Natural killer cell (primary cell): ENCODE results near the gene SLC25A31. TPM values are rescaled to one million over a fixed set of nuclear protein-coding genes. Genes with fewer than 3 reads are reported as not detected.

Experiments
- ATAC-seq, 3 donors: fragments of 150-1000 bp in 2 of 3; fragments of 200-7000 bp in 1 of 3; cut with Tn5 transposase; 1 replicate in 1 of 3; 2 replicates in 2 of 3; pipeline ENCODE4 v1.10.0; 2021; ENCODE audit warnings: mild to moderate bottlenecking in 2 of 3, moderate library complexity in 2 of 3
- DNase-seq, 2 donors: peaks; one replicate each; pipeline versions ENCODE4 v3.0.0 to v3.0.0-alpha.2; 2013 to 2021; ENCODE audit warnings: mixed read lengths in 1 of 2
- H3K27ac ChIP-seq: one replicate; pipeline ENCODE4 v1.5.1; 2013; ENCODE audit warnings: mild to moderate bottlenecking, low read length
- H3K27me3 ChIP-seq: one replicate; pipeline ENCODE4 v1.6.1; 2013; ENCODE audit warnings: low read length; ENCODE audit not compliant: control insufficient read depth, insufficient read depth
- H3K36me3 ChIP-seq: one replicate; pipeline ENCODE4 v1.6.1; 2013; ENCODE audit warnings: low read length; ENCODE audit not compliant: control insufficient read depth, insufficient read depth
- H3K4me1 ChIP-seq: one replicate; pipeline ENCODE4 v1.6.1; 2013; ENCODE audit warnings: low read length; ENCODE audit not compliant: control insufficient read depth, insufficient read depth
- H3K4me3 ChIP-seq: one replicate; pipeline ENCODE4 v1.5.1; 2013; ENCODE audit warnings: low read length
- H3K9me3 ChIP-seq: one replicate; pipeline ENCODE4 v1.6.1; 2013; ENCODE audit warnings: low read length; ENCODE audit not compliant: control insufficient read depth, insufficient read depth
- H3K27ac Mint-ChIP-seq, 2 donors: one replicate each; pipeline ENCODE4 v1.8.0; 2022; ENCODE audit warnings: mild to moderate bottlenecking in 2 of 2, mixed read lengths in 2 of 2, moderate library complexity in 1 of 2
- H3K27me3 Mint-ChIP-seq, 2 donors: one replicate each; pipeline ENCODE4 v1.8.0; 2022; ENCODE audit warnings: low read depth in 2 of 2, mixed read lengths in 2 of 2
- H3K36me3 Mint-ChIP-seq: one replicate; pipeline ENCODE4 v1.8.0; 2022; ENCODE audit warnings: mixed read lengths
- H3K4me1 Mint-ChIP-seq, 2 donors: one replicate each; pipeline ENCODE4 v1.8.0; 2022; ENCODE audit warnings: mixed read lengths in 2 of 2
- H3K4me3 Mint-ChIP-seq: one replicate; pipeline ENCODE4 v1.8.0; 2022; ENCODE audit warnings: mild to moderate bottlenecking, moderate library complexity, mixed read lengths
- H3K9me3 Mint-ChIP-seq, 2 donors: one replicate each; pipeline ENCODE4 v1.8.0; 2022; ENCODE audit warnings: mixed read lengths in 2 of 2
- CTCF ChIP-seq: fragments of 200-600 bp; IDR thresholded peaks from one replicate; pipeline ENCODE4 v1.8.0; 2022; ENCODE audit warnings: antibody characterized with exemption
- WGBS: methylation state at CpG from one replicate; pipeline ENCODE4 v1.1.7; 2013; ENCODE audit warnings: missing lambda C conversion rate; ENCODE audit not compliant: insufficient coverage; 5-methylcytosine and 5-hydroxymethylcytosine counted together
- intact Hi-C: fragments of 100-400 bp; cut with micrococcal nuclease; formaldehyde crosslinking; loops from one replicate; pipeline ENCODE4 v1.14.2; 2022
- total RNA-seq, 4 donors: library from RNA; stranded (reverse); fragments of 120-200 nt in 1 of 4; gene quantifications; one replicate each; pipeline versions ENCODE4 v1.2.3 to v1.2.4, GENCODE V29; 2013 to 2022

The SLC25A31 gene
- total RNA-seq, 3 donors from 2014 or later (not counting 1 experiment from before 2014, with no cell fraction given): not detected

DNA sequence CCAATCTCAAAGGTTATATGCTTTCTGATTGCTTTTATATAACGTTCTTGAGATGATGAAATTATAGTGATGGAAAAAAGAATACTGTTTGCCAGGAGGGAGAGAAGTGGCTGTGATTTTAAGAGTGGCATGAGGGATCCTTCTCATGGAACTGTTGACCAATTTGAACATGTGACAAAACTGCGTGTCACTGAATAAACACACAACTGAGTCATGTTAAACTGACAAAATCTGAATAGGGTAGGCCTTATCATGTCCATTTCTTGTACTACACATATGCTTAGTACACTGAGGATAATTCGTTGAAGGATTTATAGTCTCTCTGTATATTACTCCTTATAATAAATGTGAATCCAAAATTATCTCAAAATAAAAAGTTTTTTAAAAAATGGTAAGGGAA, 29.7 kb downstream of the SLC25A31 start:
- intact Hi-C loops: no loop called here
- no peak for TF ChIP-seq CTCF
- no peaks in the 10 kb centered on the region for H3K27me3 Mint-ChIP-seq
- peaks cover 2% of the 10 kb centered on the region in 2 donors for H3K9me3 Mint-ChIP-seq
- H3K4me1 ChIP-seq: no peaks in the 10 kb centered on the region
- H3K36me3 ChIP-seq: no peaks in the 10 kb centered on the region
- DNase-seq (no peak), ATAC-seq (no peak)
- no peaks in the 10 kb centered on the region for H3K4me1 Mint-ChIP-seq
- no peaks in the 10 kb centered on the region for H3K27me3 ChIP-seq
- no peaks in the 10 kb centered on the region for H3K9me3 ChIP-seq
- 79% methylated on average over 2 of the region's 3 CpGs for WGBS
- no peak overlapping the region for H3K27ac Mint-ChIP-seq
- no peak overlapping the region for H3K27ac ChIP-seq
- peaks cover 9% of the 10 kb centered on the region for H3K36me3 Mint-ChIP-seq
- H3K4me3 Mint-ChIP-seq: no peak overlapping the region
- no peak overlapping the region for H3K4me3 ChIP-seq

DNA sequence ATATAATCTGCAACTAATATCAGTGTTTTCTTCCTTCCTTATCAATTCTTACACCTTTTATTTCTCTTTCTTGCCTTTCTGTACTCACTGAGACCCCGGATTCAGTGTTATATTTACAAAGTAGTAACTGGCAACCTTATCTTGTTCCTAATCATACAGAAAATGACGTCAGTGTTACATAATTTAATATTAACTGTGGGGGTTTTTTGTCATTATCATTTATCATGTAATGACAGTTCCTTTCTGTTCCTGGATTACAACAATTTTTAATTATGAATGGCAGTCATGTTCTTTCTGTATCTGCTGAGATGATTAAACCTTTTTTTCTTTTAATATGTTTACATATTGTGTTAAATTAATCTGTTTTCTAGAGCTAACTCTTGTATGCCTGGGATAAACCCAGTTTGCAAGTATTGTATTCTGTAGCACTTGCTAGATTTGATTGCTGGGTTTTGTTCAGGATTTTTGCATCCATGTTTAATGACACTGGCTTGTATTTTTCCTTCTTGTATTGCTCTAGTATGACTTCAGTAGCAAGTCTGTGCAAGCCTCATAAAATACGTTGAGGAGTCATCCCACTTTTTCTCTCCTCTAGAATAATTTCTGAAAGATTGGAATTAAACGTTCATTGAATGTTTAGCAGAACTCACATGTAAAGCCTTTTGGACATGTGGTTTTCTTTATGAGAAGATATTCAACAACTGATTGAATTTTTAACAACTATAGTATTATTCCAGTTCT, 41.5 kb downstream of the SLC25A31 start:
- Mint-ChIP-seq H3K27me3 (peaks cover 2 to 3% of the 10 kb centered on the region in 2 donors), H3K4me1 (no peaks in the 10 kb centered on the region), H3K9me3 (no peaks in the 10 kb centered on the region), H3K27ac (no peak overlapping the region), H3K4me3 (no peak overlapping the region), H3K36me3 (no peaks in the 10 kb centered on the region)
- no peak overlapping the region for H3K4me3 ChIP-seq
- H3K27ac ChIP-seq: no peak overlapping the region
- no peaks in the 10 kb centered on the region for H3K36me3 ChIP-seq
- H3K27me3 ChIP-seq: peaks cover 2% of the 10 kb centered on the region
- DNase-seq (no peak), ATAC-seq (no peak)
- intact Hi-C loops: no loop called here
- WGBS: 100% methylated on average over 1 of the region's 4 CpGs
- H3K4me1 ChIP-seq: no peaks in the 10 kb centered on the region
- no peak for TF ChIP-seq CTCF
- H3K9me3 ChIP-seq: no peaks in the 10 kb centered on the region

DNA sequence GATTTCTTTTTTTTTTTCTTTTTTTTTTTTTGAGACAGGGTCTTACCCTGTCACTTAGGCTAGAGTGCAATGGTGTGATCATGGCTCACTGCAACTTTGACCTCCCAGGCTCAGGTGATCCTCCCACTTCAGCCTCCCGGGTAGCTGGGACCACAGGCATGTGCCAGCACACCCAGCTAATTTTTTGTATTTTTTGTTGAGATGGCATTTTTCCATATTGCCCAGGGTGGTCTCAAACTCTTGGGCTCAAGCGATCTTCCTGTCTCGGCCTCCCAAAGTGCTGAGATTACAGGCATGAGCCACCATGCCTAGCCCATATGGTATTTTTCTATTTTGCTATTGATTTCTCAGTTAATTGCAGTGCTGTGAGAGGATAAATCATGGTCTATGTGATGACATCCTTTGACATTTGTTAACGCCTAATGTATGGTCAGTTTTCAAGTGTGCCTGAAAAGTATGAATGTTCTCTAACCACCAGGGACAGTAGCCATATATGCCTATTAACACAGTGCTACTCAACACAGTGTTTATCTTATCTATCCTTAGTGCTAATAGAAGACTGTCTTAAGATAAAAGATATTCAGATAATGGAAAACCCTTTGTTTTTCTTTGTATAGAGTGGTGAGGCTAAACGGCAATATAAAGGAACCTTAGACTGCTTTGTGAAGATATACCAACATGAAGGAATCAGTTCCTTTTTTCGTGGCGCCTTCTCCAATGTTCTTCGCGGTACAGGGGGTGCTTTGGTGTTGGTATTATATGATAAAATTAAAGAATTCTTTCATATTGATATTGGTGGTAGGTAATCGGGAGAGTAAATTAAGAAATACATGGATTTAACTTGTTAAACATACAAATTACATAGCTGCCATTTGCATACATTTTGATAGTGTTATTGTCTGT, 42.8 kb downstream of the SLC25A31 start:
- no peak for TF ChIP-seq CTCF
- Mint-ChIP-seq H3K36me3 (no peaks in the 10 kb centered on the region), H3K27me3 (peaks cover 7 to 16% of the 10 kb centered on the region in 2 donors), H3K27ac (no peak overlapping the region), H3K9me3 (no peaks in the 10 kb centered on the region), H3K4me1 (no peaks in the 10 kb centered on the region), H3K4me3 (no peak overlapping the region)
- DNase-seq (no peak), ATAC-seq (no peak)
- no peaks in the 10 kb centered on the region for H3K36me3 ChIP-seq
- H3K27me3 ChIP-seq: peaks cover 2% of the 10 kb centered on the region
- no peaks in the 10 kb centered on the region for H3K9me3 ChIP-seq
- no peak overlapping the region for H3K27ac ChIP-seq
- intact Hi-C loops: no loop called here
- no peak overlapping the region for H3K4me3 ChIP-seq
- H3K4me1 ChIP-seq: no peaks in the 10 kb centered on the region
- 96% methylated on average over 9 of the region's 10 CpGs for WGBS
